ENCODE data around the gene NUDT7.

NUDT7 gene

DNA sequence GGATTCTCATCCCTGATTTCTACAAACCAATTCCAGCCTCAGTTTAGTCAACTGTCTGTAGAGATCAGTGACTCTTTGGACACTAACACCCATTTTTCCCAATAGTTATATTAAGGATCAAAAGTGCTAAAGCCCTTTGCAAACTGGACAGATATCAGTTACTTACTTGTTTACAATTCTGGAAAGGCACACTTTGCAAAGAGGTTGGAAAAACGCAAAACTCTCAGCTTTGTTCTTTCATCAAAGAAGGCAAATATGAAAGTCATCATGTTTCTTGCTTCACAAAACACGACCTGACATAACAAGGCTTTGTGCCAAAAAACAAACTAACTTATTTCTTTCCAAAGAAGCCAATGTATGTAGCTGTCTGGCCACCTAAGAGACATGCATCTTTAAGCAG lies 39.9 kb downstream of the NUDT7 start:
- in situ Hi-C loops (cut with HindIII; ENCODE audit: low pct_ligation_motif_present, low pct_unique_long_range_greater_than_20kb, low sequenced_read_pairs) = no loop called here

DNA sequence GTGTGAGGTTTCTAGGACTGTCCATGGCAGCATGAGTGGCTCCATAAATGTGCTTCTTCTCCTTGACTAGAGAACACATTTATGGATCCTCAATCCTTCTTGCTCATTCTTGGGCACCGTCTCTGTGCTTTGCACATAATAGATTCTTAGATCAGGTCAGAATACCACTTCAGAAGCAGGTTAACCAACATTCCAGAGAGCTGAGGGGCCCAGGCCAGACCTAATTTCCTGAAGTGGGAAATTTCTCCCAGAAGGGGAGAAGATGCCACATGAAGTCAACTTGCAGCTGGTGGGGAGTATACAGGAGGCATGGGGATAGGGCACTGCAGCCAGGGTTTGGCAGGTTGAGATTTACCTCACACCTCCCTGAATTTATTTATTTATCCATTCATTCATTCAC lies 41.7 kb downstream of the NUDT7 start:
- in situ Hi-C loops (cut with HindIII; ENCODE audit: low pct_ligation_motif_present, low pct_unique_long_range_greater_than_20kb, low sequenced_read_pairs) = no loop called here
- DNase-seq = no peak

More for the DNA sequence above, 39.9 kb downstream of the NUDT7 start:
- DNase-seq = no peak

DNA sequence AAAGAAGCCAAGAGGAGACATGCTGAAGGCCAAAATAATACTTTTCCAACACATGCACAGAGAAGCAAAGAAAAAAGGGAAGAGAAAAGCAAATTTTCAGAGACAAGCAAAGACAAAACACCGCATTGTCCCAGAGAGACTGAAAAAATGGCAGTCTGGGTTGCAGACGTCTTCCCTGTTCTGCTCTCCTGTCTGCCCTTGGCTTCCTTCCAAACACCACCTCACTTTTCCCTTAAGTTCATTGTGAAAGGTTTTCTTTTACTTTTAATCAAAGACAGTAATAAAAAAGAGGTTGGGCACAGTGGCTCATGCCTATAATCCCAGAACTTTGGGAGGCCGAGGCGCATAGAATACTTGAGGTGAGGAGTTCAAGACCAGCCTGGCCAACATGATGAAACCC lies 44.9 kb downstream of the NUDT7 start:
- in situ Hi-C loops (cut with HindIII; ENCODE audit: low pct_ligation_motif_present, low pct_unique_long_range_greater_than_20kb, low sequenced_read_pairs) = no loop called here
- no peak for DNase-seq

DNA sequence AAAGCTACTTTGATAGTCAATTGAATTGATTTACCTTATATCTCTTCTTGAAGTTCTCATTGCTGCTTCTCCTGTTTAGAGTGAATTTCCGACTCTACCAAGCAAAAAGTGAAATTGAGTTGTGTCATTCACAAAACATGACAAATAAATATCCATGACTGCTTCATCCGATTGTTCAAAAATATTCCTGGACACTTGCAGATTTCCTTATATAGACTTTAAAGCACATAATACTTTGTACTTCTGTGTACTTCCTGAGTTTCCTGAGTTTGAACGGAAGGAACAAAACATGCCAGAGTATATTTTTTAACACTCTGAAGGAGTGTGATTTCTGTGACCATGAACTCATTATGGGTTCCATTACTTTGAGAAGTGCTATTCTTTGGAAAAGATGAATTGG lies 45.5 kb downstream of the NUDT7 start:
- in situ Hi-C loops (cut with HindIII; ENCODE audit: low pct_ligation_motif_present, low pct_unique_long_range_greater_than_20kb, low sequenced_read_pairs) = no loop called here
- DNase-seq = no peak

DNA sequence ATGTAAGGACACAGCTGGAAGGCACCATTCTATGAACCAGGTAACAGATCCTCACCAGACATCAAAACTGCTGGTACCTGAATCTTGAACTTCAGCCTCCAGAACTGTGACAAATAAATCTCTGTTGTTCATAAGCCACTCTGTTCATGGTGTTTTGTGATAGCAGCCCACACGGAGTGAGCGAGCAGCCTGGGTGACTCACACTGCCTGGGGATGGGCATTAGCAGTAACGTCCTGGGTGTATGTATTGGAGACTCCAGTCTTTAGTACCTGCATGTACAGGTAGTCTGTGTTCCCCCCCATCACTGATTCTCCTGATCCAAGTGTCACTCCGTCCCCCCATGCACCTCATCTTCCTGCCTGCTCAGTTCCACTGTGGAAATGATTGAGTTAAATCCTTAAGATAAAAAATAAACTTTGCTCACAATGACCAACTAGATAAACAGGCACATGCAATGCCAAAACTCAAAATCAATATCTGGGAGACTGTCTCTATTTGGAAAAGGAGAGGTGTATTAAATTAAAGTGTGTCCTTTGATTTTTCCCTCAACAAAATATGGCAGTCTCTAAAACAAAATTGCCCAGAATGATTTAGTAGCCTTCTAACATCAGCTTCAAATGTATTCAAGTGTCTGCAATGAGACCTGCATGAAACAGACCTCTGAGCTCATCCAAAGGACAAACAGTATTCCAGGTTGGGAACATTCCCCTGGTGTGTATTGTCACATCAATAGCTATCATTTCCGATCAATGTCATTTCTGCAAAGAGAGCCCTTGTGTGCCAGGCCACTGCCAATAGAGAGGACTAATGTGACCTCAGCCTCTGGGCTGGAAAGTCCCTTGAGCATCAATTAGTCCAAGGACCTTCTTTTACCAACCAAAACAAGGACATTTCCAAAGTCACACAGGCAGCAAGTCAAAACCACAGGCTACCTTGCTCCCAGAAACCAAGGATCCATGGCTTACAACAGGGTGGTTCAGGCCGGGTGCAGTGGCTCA lies 53.9 kb downstream of the NUDT7 start:
- in situ Hi-C loops (cut with HindIII; ENCODE audit: low pct_ligation_motif_present, low pct_unique_long_range_greater_than_20kb, low sequenced_read_pairs) = no loop called here
- DNase-seq = no peak

DNA sequence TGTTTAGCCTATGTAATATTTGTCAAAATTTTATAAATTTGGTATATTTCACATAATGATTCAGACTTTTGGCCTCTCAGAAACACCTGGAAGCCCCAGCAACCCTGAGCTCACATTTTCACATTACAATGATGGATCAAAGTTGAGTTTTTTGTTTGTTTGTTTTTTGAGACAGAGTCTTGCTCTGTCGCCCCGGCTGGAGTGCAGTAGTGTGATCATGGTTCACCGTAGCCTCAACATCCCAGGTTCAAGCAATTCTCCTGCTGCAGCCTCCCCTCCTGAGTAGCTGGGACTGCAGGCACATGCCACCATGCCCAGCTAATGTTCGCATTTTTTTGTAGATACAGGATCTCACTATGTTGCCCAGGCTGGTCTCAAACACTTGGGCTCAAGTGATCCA lies 55.4 kb downstream of the NUDT7 start:
- no peak for DNase-seq
- in situ Hi-C loops (cut with HindIII; ENCODE audit: low pct_ligation_motif_present, low pct_unique_long_range_greater_than_20kb, low sequenced_read_pairs) = no loop called here

DNA sequence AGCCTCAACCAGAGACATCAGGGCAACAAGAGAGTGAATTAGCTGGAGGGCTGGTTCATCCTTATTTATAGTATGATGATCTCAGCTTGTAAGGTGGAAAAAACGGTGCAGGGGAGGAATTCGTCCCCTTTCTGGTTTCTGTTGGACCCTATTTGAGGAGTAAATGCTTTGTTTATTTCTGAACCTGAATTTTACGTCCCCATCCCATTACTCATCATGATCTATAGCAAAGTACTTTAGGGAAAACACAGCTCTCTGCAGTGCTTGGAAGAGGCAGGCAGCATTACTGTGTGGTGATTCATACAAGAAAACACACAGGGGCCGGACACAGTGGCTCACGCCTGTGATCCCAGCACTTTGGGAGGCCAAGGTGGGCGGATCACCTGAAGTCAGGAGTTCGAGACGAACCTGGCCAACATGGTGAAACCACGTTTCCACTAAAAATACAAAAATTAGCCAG lies 58.1 kb downstream of the NUDT7 start:
- in situ Hi-C loops (cut with HindIII; ENCODE audit: low pct_ligation_motif_present, low pct_unique_long_range_greater_than_20kb, low sequenced_read_pairs) = no loop called here
- peak; percentile 70 for DNase-seq

DNA sequence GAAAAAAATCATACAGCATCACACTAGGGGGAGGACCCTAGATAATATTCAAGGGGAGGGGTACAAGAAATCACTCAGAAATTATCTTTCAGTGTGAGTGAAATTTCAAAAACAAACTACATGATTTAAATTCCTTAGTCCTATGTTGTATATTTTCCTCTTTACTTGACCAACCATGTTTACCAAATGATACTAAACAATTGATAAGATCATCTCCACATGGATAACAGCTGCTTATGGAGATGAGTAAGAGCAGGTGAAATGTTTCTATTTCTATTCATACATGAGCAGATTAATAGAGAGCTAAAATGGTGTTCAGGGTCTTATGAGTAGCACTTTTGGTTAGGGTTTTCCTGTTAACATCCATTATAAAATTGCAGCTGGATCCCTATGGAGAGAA lies 58.8 kb downstream of the NUDT7 start:
- in situ Hi-C loops (cut with HindIII; ENCODE audit: low pct_ligation_motif_present, low pct_unique_long_range_greater_than_20kb, low sequenced_read_pairs) = no loop called here
- no peak for DNase-seq

DNA sequence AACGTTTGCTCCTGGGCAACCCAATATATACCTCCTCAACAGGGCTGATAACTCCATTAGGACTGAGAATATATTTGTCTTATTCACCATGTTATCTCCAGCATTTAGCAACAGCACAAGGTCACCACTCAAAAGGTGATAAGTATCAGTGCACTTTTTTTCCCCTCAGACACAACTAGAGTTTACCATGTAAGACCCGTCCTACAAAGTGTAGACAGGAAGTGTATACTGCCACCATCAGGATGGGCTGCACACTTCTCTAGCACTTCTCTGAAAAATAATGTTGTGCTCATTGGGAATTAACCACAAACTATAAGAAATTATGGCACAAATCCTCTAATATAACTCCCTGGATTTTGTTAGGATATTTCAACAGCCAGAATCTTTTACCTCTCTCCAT lies 60.4 kb downstream of the NUDT7 start:
- in situ Hi-C loops (cut with HindIII; ENCODE audit: low pct_ligation_motif_present, low pct_unique_long_range_greater_than_20kb, low sequenced_read_pairs) = no loop called here
- peak; percentile 30 for DNase-seq

DNA sequence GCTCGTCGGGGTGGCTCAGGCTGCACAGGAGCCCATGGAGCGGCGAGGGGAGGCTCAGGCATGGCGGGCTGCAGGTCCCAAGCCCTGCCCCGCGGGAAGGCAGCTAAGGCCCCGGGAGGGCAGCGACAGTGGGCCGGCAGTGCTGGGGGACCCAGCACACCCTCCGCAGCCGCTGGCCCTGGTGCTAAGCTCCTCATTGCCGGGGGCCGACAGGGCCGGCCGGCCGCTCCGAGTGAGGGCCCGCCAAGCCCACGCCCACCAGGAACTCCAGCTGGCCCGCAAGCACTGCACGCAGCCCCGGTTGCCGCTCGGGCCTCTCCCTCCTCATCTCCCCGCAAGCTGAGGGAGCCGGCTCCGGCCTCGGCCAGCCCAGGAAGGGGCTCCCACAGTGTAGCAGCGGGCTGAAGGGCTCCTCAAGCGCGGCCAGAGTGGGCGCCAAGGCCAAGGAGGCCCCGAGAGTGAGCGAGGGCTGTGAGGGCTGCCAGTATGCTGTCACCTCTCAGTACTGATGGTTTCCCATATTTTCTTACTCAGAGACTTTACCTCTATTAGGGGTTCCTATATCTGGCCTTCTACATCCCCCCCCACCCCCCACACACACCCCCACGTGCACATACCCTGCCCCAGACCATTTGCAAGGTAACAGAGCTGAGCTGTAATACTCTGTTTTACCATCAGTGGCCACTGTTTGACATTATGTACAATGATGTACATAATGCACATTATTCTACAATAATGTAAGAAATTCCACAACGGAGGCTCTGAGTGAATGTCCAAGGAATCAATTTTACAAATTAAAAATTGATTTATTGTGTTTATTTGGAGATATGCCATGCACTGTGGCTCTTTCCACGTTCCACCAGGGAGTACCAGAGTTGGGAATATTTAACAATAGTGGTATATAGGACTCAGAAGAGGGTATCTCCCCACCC lies 62.4 kb downstream of the NUDT7 start:
- in situ Hi-C loops (cut with HindIII; ENCODE audit: low pct_ligation_motif_present, low pct_unique_long_range_greater_than_20kb, low sequenced_read_pairs) = no loop called here

DNA sequence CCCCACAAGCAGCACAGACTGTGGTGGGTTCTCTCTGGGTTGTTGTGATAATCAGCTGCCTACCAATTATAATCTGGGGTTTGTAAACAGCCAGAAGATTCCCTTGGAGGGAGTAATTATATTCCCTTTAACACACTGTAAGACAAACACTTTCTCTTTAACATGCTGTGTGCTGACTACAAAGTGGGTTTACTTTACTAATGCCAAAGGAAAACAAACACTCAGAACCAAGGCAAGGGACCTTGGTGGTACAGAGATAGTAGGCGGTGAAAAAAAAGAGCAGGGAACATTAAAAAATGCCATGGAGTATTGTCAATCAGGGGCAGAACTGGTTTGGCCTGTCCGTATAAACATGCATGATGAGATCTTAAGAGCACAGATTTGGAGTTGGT lies 63.1 kb downstream of the NUDT7 start:
- in situ Hi-C loops (cut with HindIII; ENCODE audit: low pct_ligation_motif_present, low pct_unique_long_range_greater_than_20kb, low sequenced_read_pairs) = no loop called here
- no peak for DNase-seq

More for the DNA sequence above, 62.4 kb downstream of the NUDT7 start:
- peak; percentile 16 for DNase-seq

DNA sequence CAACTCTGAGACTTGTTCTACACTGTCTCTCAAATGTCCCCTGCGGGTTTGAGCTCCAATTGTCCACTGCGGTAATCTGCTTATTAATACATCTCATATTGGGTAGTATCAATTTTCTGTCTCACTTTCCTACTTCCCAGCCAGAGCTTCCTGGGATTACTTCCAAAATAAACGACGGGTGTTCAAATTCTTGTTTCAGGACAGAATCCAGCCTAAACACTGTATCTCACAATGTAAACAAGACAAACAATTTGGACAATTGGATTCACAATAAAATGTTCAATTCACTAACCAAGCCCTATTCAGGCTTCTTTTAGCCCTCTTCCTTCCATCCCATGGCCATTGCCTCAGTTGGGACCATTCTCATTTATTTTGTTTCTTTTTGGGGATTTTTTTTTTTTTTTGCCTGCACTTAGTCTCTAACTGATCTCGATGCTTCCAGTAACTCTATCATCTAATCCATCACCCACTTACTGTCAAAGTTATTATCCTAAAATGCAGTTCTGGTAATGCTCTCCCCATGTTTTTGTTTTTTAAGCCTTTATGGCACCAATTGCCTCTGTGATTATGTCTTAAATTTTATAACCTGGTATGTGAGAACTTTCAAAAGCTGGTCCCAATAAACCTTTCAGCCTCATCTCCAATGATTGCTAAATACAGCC lies 64.0 kb downstream of the NUDT7 start:
- DNase-seq = no peak
- in situ Hi-C loops (cut with HindIII; ENCODE audit: low pct_ligation_motif_present, low pct_unique_long_range_greater_than_20kb, low sequenced_read_pairs) = no loop called here

DNA sequence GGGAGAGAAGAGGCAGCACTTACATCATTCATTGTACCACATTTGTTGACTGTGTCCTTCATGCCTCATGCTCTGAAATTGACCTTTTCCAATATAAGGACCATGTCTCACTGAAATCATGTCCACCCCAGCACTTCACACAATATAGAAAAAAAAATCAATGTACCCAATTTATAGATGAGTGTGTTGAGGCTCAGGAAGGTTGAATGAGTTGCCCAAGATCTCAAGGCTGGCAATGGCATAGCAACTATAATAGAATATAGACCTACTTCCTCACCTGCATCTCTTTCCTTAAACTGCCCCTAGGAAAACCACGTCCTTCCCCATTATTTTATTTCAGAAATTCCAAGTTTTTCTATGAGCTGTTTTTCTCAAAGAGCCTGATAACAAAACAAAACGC lies 65.1 kb downstream of the NUDT7 start:
- in situ Hi-C loops (cut with HindIII; ENCODE audit: low pct_ligation_motif_present, low pct_unique_long_range_greater_than_20kb, low sequenced_read_pairs) = no loop called here
- no peak for DNase-seq

DNA sequence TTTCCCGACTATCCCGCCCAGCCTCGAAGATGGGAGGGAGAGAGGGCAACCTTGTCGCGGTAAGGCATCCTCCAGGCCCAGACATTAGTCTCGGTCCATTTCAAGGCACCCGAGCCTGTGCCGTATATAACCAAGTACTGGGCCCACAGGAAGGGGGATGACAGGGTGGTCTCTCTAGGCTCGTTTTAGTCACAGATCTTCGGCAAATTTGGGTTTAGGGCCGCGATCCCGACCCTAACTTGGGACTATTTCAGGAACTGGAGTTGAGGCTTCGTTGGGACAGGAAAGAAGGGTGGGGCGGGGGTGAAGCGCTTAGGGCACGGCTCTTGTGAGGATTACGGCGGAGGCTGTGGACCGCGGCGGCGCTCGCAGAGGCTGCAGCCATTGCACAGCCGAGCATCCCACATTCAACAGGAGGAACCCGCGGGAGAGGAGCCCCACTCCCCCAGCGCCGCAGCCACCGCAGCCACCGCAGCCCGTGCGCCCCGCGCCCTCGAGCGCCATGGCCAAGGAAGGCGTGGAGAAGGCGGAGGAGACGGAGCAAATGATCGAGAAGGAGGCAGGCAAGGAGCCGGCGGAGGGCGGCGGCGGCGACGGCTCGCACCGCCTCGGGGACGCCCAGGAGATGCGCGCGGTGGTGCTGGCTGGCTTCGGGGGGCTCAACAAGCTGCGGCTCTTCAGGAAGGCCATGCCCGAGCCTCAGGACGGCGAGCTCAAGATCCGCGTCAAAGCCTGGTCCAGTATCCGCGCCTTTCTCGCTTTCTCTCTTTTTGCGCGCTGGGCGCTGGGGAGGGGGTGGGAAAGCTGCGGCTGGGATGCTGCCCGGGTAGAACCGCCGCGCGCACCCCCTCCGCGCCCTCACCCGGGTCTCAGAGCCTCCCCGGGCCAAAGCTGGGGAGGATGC lies 66.1 kb downstream of the NUDT7 start, which contains the start of gene VAT1L:
Gene VAT1L (plus strand): TSS at position 384 of the 904 bp plus-strand sequence. CDS start 119 bp downstream, at position 503.
- in situ Hi-C loops (cut with HindIII; ENCODE audit: low pct_ligation_motif_present, low pct_unique_long_range_greater_than_20kb, low sequenced_read_pairs) = no loop called here
- peak; percentile 47 for DNase-seq

DNA sequence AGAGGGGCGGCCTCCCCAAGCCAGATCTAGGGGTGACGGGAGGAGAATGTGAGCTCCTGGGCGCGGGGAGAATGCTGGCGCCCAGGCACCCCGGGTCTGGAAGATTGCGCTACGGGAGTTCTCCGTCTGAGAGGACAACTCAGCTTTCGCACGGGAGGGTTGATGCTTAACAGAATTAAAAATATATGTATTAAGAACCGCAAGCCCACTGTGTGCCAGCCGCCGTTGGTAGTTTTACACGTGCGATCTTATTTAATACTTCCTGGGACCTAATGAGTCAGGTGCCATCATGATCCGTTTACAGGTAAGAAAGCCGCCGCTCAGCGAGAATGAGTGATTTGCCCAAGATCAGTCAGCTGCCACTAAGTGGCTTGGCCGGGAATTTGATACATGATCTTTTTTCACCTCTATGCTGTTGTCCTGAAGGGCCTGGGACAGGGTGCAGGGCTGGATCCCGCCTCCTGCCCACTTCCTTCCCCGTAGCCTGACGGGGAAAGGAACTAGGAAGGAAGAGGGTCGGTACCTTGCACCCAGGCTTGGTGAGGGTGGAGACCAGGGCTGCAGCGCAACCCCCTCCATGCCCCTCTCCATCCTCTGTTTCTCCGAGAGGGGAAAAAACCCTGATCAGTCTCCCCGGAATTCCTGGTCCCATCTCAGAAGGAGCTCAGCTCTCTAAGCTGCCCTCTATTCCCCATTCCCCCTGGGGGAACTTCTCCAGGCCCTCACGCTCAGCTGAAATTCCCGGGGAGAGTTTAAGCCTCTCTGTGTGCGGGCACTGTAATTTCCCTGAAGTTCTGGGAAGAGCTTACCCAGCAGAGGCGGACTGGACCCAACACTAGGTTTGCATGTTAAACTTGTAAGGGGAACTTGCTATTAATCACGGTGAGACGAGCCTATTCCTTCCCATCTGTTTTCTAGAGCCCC lies 67.0 kb downstream of the NUDT7 start:
- DNase-seq = no peak
- in situ Hi-C loops (cut with HindIII; ENCODE audit: low pct_ligation_motif_present, low pct_unique_long_range_greater_than_20kb, low sequenced_read_pairs) = no loop called here

DNA sequence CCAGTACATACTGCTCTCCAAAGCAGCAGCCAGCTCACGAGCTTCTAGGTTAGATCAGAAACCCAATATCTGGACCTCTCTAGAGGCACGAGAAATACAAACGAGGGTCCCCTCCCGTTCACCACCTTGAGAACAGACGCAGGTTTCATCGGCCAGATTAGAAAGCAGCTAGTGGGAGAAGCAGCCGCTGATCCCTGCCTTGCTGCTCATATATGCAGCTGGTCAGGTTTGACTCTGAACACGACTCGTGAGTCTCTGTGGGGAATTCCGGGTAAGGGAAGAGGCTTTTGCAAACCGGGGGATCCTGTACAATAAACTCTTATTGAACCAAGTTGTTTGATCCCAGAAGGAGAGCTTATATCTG lies 67.7 kb downstream of the NUDT7 start:
- in situ Hi-C loops (cut with HindIII; ENCODE audit: low pct_ligation_motif_present, low pct_unique_long_range_greater_than_20kb, low sequenced_read_pairs) = no loop called here

DNA sequence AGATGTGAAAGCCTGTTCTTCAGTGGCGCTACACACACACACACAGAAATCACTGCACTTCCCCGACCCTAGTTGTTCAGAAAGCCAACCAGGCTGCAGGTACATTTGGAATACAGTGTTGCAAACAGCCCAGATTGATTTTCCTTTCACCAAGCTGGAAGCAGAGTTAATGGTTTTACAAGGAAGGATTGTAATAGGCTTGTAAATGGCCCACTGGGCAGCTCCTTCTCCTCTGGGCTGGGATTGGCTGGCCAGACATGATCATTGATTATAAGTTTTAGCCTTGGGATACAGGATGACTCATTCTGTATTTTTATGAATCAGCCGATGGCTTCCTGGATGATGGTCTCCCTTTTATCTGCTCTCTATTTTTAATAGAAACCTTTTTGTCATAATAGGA lies 68.6 kb downstream of the NUDT7 start:
- in situ Hi-C loops (cut with HindIII; ENCODE audit: low pct_ligation_motif_present, low pct_unique_long_range_greater_than_20kb, low sequenced_read_pairs) = no loop called here
- no peak for DNase-seq

More for the DNA sequence above, 67.7 kb downstream of the NUDT7 start:
- no peak for DNase-seq

All from ACHN (cell line).